Left ventricle myocardium inferior (tissue), 1 donor: Measurements from ENCODE around the gene RNASE13. TPM values are rescaled to one million over a fixed set of nuclear protein-coding genes. Genes with fewer than 3 reads are reported as not detected.

Experiments
- DNase-seq: peaks from one replicate; pipeline ENCODE4 v3.0.0-alpha.2; 2020
- H3K27ac ChIP-seq: fragments of 200-600 bp; replicated peaks from 2 replicates; pipeline ENCODE4 v1.8.0; 2021
- H3K27me3 ChIP-seq: fragments of 200-600 bp; 2 replicates; pipeline ENCODE4 v1.8.0; 2021; ENCODE audit warnings: low read depth
- H3K36me3 ChIP-seq: fragments of 200-600 bp; 2 replicates; pipeline ENCODE4 v1.8.0; 2021
- H3K4me1 ChIP-seq: fragments of 200-600 bp; 2 replicates; pipeline ENCODE4 v1.8.0; 2021
- H3K4me3 ChIP-seq: fragments of 200-600 bp; 2 replicates; pipeline ENCODE4 v1.8.0; 2021; ENCODE audit warnings: mild to moderate bottlenecking, moderate library complexity
- H3K9me3 ChIP-seq: fragments of 200-600 bp; replicated peaks from 2 replicates; pipeline ENCODE4 v1.8.0; 2021
- CTCF ChIP-seq: fragments of 200-600 bp; IDR thresholded peaks from 2 replicates; pipeline ENCODE4 v1.8.0; 2021; ENCODE audit warnings: antibody characterized with exemption, mild to moderate bottlenecking, borderline replicate concordance
- intact Hi-C: fragments of 100-400 bp; cut with micrococcal nuclease; formaldehyde crosslinking; loops from one replicate; pipeline ENCODE4 v1.11.0; 2022
- long read RNA-seq: library from polyadenylated mRNA; unstranded; transcript quantifications from one replicate; pipeline ENCODE4 v2.0.0, GENCODE V29; 2021
- total RNA-seq: library from RNA; stranded (reverse); fragmentation: NEBNext Ultra II Directional; extraction: Animal tissue kit (Norgen Biotek cat#: 25700); gene quantifications from one replicate; pipeline ENCODE4 v1.2.1, GENCODE V29; 2021
- donor health status: DM: no; HTN: yes; CAD: no; lungs with severe emphysema.

Gene RNASE13
- not detected for total RNA-seq
- long read RNA-seq, result 0 reads

DNA sequence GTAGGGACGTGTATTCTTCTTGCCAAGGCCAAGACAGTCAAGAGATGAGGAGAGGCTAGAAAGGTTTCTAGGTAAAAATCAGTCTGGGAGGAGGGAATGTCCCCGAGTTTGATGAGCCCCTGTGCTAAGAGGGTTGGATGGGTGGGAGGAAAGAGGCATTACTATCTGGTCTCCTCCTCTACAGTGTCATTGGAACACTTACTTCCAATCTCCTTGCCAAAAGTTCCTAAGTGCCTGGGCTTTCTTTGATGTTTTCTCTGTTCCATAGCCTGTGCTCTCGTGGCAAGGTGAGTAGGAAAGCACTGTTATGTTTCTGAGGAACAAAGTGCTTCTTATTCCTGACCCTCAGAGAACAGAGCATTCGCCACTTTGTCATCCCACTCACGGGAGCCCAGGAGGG is at the start of gene RNASE13:
Gene RNASE13 (minus strand): TSS at position 101 of the 400 bp plus-strand sequence. CDS start 519 bp downstream, outside the sequence.
- H3K27ac ChIP-seq, result no peak within 1 kb of the TSS
- intact Hi-C loops, result no loop called here
- no peaks in the 10 kb centered on the region for H3K9me3 ChIP-seq
- H3K4me3 ChIP-seq, result no peak within 1 kb of the TSS
- no peak for DNase-seq
- H3K36me3 ChIP-seq, result no peaks in the 10 kb centered on the region
- peaks cover 18% of the 10 kb centered on the region for H3K4me1 ChIP-seq
- no peak for TF ChIP-seq CTCF
- H3K27me3 ChIP-seq, result no peaks in the 10 kb centered on the region

DNA sequence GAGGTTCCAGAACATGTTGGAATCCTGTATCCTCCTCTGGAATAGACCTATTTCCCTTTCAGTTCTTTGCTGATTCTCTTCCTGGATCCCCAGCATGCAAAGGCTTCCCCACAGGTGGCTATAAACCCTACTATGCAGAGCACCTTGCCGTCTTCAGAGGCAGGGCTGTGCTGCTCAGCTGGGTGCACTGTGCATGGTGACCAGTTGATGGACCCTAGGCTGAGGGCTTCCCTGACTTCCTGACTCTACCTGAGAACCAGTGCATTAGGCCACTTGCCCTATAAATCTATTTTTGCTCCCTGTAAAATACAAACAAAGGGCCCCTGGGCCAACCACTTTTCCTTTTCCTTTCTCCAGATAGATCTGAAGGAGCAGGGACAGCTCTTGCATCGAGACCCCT is 49.8 kb upstream of the RNASE13 start:
- H3K4me1 ChIP-seq, result peaks cover 11% of the 10 kb centered on the region
- H3K9me3 ChIP-seq, result no peaks in the 10 kb centered on the region
- H3K27ac ChIP-seq, result no peak overlapping the region
- intact Hi-C loops, result no loop called here
- DNase-seq, result no peak
- TF ChIP-seq CTCF, result no peak
- no peaks in the 10 kb centered on the region for H3K27me3 ChIP-seq
- H3K4me3 ChIP-seq, result no peak overlapping the region
- peaks cover 92% of the 10 kb centered on the region for H3K36me3 ChIP-seq

DNA sequence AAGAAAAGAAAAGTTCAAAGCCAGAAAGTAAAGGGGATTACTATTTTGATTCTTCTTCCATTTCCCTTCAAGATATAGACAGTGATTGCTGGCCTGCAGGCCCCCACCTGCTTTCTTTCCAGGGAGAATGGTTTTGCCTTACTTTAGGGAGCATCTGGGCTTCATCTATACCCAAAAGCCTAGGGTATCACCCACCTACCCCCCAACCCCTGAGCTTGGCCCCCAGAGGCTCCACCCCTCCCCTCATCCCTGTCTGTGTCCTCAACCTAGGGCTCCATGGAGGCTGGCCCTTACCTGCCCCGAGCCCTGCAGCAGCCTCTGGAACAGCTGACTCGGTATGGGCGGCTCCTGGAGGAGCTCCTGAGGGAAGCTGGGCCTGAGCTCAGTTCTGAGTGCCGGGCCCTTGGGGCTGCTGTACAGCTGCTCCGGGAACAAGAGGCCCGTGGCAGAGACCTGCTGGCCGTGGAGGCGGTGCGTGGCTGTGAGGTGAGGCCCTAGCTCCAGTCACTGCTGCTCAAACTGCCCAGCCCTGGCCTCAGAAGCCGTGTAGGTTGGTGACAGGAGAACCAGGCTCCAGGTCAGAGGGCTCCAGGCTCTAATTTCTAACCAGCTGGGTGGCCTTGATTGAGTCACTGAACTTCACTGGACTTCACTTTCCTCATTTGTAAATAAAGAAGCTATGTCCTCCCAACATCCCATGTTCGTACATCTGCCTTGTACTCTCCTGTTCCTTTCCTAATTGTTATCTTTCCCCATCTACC is 49.1 kb upstream of the RNASE13 start:
- DNase-seq, result no peak
- peaks cover 11% of the 10 kb centered on the region for H3K4me1 ChIP-seq
- H3K36me3 ChIP-seq, result peaks cover 94% of the 10 kb centered on the region
- intact Hi-C loops, result no loop called here
- no peak overlapping the region for H3K27ac ChIP-seq
- TF ChIP-seq CTCF, result no peak
- H3K9me3 ChIP-seq, result no peaks in the 10 kb centered on the region
- H3K4me3 ChIP-seq, result no peak overlapping the region
- H3K27me3 ChIP-seq, result no peaks in the 10 kb centered on the region

DNA sequence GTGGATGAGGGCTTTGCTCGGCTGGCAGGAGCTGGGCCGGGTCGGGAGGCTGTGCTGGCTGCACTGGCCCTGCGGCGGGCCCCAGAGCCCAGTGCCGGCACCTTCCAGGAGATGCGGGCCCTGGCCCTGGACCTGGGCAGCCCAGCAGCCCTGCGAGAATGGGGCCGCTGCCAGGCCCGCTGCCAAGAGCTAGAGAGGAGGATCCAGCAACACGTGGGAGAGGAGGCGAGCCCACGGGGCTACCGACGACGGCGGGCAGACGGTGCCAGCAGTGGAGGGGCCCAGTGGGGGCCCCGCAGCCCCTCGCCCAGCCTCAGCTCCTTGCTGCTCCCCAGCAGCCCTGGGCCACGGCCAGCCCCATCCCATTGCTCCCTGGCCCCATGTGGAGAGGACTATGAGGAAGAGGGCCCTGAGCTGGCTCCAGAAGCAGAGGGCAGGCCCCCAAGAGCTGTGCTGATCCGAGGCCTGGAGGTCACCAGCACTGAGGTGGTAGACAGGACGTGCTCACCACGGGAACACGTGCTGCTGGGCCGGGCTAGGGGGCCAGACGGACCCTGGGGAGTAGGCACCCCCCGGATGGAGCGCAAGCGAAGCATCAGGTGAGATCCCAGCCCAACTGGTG is 47.0 kb upstream of the RNASE13 start:
- no peak for TF ChIP-seq CTCF
- Histone ChIP-seq H3K9me3 (no peaks in the 10 kb centered on the region), H3K27me3 (no peaks in the 10 kb centered on the region), H3K4me3 (no peak overlapping the region), H3K36me3 (peaks cover 99% of the 10 kb centered on the region), H3K4me1 (peaks cover 11% of the 10 kb centered on the region), H3K27ac (no peak overlapping the region)
- intact Hi-C loops, result no loop called here
- no peak for DNase-seq

DNA sequence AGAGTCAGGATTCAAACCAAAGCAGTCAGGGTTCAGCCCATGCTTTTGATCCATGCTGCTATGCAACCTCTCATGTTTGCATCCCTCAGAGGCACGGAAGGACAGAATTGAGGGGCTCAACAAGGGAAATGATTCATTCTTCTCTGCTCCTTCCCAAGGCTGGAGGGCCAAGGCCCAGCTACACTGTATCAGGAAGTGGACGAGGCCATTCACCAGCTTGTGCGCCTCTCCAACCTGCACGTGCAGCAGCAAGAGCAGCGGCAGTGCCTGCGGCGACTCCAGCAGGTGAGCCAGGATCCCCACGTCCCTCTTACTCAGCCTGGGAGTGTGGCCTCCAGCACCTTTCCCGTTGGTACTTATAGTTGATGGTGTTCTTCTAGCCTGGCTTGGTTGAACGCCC is 44.1 kb upstream of the RNASE13 start:
- Histone ChIP-seq H3K4me3 (no peak overlapping the region), H3K9me3 (no peaks in the 10 kb centered on the region), H3K27me3 (no peaks in the 10 kb centered on the region), H3K27ac (no peak overlapping the region), H3K4me1 (no peaks in the 10 kb centered on the region), H3K36me3 (peaks cover 99% of the 10 kb centered on the region)
- DNase-seq, result no peak
- TF ChIP-seq CTCF, result no peak
- intact Hi-C loops, result no loop called here
